Measurements from ENCODE around the gene NUBP2.

The NUBP2 gene

DNA sequence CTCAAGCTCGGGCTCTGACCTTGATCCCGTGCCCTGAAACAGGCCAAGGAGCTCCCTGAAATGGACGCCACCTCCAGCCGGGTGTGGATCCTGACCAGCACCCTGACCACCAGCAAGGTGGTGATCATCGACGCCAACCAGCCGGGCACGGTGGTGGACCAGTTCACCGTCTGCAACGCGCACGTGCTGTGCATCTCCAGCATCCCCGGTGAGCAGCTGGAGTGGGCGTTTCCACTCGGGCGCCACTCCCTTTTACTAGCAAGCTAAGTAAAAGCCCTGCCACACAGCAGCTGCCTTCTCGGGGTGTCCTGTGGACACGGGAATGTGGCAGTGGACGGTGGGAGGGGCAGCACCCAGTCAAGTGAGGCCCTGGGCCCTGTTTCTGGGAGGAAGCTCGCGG is 17.8 kb upstream of the NUBP2 start:
- TF ChIP-seq, protein P1, sequence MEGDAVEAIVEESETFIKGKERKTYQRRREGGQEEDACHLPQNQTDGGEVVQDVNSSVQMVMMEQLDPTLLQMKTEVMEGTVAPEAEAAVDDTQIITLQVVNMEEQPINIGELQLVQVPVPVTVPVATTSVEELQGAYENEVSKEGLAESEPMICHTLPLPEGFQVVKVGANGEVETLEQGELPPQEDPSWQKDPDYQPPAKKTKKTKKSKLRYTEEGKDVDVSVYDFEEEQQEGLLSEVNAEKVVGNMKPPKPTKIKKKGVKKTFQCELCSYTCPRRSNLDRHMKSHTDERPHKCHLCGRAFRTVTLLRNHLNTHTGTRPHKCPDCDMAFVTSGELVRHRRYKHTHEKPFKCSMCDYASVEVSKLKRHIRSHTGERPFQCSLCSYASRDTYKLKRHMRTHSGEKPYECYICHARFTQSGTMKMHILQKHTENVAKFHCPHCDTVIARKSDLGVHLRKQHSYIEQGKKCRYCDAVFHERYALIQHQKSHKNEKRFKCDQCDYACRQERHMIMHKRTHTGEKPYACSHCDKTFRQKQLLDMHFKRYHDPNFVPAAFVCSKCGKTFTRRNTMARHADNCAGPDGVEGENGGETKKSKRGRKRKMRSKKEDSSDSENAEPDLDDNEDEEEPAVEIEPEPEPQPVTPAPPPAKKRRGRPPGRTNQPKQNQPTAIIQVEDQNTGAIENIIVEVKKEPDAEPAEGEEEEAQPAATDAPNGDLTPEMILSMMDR (conservative IDR thresholded peaks at IDR 0.05; ENCODE audit: control insufficient read depth, insufficient read depth, low read depth, low read length), result no peak
- H3K4me3 ChIP-seq (ENCODE audit: control insufficient read depth, low read depth, low read length), result no peak overlapping the region
- no peak for DNase-seq (ENCODE audit: low read depth)

DNA sequence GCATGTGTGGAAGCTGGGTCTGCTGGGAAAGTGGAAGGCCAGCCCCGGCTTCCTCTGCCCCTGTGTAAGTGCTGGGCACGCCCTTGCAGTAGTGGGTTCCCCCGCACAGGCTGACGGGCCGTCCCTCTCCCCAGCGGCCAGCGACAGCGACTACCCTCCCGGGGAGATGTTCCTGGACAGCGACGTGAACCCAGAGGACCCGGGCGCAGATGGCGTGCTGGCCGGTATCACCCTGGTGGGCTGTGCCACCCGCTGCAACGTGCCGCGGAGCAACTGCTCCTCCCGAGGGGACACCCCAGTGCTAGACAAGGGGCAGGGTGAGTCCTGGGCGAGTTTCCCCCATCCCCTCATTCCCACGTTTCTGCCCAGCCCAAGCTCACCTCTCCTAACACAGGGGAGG is 16.9 kb upstream of the NUBP2 start:
- no peak for DNase-seq (ENCODE audit: low read depth)

DNA sequence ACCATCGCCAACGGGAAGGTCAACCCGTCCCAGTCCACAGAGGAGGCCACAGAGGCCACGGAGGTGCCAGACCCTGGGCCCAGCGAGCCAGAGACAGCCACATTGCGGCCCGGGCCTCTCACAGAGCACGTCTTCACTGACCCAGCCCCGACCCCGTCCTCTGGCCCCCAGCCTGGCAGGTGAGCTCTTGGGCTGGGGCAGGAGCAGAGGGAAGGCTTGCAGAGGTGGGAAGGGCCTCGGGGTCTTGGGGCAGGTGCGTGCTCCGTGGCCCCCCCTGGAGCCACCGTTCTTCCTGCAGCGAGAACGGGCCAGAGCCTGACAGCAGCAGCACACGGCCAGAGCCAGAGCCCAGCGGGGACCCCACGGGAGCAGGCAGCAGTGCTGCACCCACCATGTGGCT is 16.5 kb upstream of the NUBP2 start:
- no peak for DNase-seq (ENCODE audit: low read depth)
- no peak overlapping the region for H3K4me3 ChIP-seq (ENCODE audit: control insufficient read depth, low read depth, low read length)
- TF ChIP-seq, protein P1 (conservative IDR thresholded peaks at IDR 0.05; ENCODE audit: control insufficient read depth, insufficient read depth, low read depth, low read length), result no peak

More for the DNA sequence above, 16.9 kb upstream of the NUBP2 start:
- no peak overlapping the region for H3K4me3 ChIP-seq (ENCODE audit: control insufficient read depth, low read depth, low read length)
- TF ChIP-seq, protein P1 (conservative IDR thresholded peaks at IDR 0.05; ENCODE audit: control insufficient read depth, insufficient read depth, low read depth, low read length), result no peak

DNA sequence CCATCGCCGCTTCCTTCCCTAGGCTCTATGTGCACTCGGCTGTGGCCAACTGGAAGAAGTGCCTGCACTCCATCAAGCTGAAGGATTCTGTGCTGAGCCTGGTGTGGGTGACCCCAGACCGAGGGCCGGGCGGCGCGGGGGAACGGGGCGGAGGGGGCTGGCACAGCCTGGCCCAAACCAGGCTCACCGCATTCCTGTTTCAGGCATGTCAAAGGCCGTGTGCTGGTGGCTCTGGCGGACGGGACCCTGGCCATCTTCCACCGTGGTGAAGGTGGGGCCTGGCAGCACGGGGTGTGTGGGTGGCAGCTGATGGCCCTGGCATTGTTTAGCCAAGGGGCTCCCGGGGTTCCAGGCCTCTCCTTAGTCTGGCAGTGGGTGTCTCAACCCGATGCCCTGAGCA is 16.1 kb upstream of the NUBP2 start:
- TF ChIP-seq, protein P1 (conservative IDR thresholded peaks at IDR 0.05; ENCODE audit: control insufficient read depth, insufficient read depth, low read depth, low read length), result no peak

DNA sequence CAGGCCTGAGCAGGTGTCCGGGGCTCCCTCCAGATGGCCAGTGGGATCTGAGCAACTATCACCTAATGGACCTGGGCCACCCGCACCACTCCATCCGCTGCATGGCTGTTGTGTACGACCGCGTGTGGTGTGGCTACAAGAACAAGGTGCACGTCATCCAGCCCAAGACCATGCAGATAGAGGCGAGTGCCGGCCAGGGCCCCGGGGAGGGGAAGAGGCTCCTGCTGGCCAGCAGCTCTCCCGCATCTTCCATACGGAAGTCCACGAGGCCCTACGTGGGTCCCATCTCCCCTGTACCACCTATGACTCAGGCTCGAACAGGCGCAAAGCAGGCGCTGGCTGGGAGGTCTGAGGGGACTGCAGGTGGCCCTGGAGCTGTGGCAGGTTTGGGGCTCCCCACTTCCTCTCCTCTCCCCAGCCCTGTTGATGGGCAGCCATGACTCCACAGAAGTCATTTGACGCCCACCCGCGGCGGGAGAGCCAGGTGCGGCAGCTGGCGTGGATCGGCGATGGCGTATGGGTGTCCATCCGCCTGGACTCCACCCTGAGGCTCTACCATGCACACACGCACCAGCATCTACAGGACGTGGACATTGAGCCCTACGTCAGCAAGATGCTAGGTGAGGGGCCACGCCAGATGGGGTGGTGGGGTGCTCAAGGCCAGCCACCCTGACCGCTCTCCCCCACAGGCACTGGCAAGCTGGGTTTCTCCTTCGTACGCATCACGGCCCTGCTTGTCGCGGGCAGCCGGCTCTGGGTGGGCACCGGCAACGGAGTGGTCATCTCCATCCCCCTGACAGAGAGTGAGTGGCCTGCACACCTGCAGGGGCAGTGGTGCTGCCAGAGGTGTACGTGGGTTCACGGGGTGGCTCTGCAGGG is 15.4 kb upstream of the NUBP2 start:
- no peak overlapping the region for H3K4me3 ChIP-seq (ENCODE audit: control insufficient read depth, low read depth, low read length)
- DNase-seq (ENCODE audit: low read depth), result no peak
- TF ChIP-seq, protein P1 (conservative IDR thresholded peaks at IDR 0.05; ENCODE audit: control insufficient read depth, insufficient read depth, low read depth, low read length), result no peak

More for the DNA sequence above, 16.1 kb upstream of the NUBP2 start:
- DNase-seq (ENCODE audit: low read depth), result no peak
- no peak overlapping the region for H3K4me3 ChIP-seq (ENCODE audit: control insufficient read depth, low read depth, low read length)

DNA sequence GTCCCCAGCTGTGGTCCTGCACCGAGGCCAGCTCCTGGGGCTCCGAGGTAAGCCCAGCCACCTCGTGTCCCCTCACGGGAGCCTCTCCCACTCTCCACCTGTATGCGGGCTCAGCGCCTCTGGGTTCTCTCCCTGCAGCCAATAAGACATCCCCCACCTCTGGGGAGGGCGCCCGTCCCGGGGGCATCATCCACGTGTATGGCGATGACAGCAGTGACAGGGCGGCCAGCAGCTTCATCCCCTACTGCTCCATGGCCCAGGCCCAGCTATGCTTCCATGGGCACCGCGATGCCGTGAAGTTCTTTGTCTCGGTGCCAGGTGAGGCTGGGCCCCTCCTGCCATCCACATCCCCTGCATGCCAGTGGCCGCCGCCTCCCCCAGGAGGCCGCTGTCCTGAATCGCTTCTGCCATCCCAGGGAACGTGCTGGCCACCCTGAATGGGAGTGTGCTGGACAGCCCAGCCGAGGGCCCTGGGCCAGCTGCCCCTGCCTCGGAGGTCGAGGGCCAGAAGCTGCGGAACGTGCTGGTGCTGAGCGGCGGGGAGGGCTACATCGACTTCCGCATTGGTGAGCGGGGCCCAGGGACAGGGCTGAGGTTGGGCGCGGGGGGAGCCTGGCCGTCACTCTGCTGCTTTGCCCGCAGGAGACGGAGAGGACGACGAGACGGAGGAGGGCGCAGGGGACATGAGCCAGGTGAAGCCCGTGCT is 14.5 kb upstream of the NUBP2 start:
- no peak overlapping the region for H3K4me3 ChIP-seq (ENCODE audit: control insufficient read depth, low read depth, low read length)
- TF ChIP-seq, protein P1 (conservative IDR thresholded peaks at IDR 0.05; ENCODE audit: control insufficient read depth, insufficient read depth, low read depth, low read length), result no peak
- no peak for DNase-seq (ENCODE audit: low read depth)
